MM.1S (cell line): ENCODE measurements around the gene DCP1A.
A peak's percentile ranks its signal among the peaks of the same experiment; 100 is the strongest.
"Not testable (repeated sequence)": the region's sequence is repeated elsewhere in the genome, so short reads cannot be mapped to it uniquely, and the experiment has no call there.

Experiments used
- DNase-seq: peaks from one replicate; pipeline ENCODE4 v3.0.0-alpha.2; 2015
- H2AFZ ChIP-seq: fragments of 300-600 bp; sonication (generic); 2 replicates; pipeline ENCODE4 v1.6.0; 2016; ENCODE audit warnings: antibody characterized with exemption, low read length
- H3F3A ChIP-seq: fragments of 300-600 bp; sonication (generic); 2 replicates; pipeline ENCODE4 v1.6.1; 2016; ENCODE audit warnings: mild to moderate bottlenecking, antibody characterized with exemption, low read length, moderate library complexity, mixed read lengths; ENCODE audit not compliant: insufficient read depth
- H3K27ac ChIP-seq: fragments of 300-600 bp; sonication (generic); 2 replicates; pipeline ENCODE4 v1.5.1; 2016; ENCODE audit warnings: mild to moderate bottlenecking, low read length
- H3K27me3 ChIP-seq: fragments of 300-600 bp; sonication (generic); replicated peaks from 2 replicates; pipeline ENCODE4 v1.6.0; 2016; ENCODE audit warnings: low read length; ENCODE audit not compliant: insufficient read depth
- H3K36me3 ChIP-seq: fragments of 300-600 bp; sonication (generic); replicated peaks from 2 replicates; pipeline ENCODE4 v1.6.1; 2016; ENCODE audit warnings: mild to moderate bottlenecking, low read length, mixed read lengths; ENCODE audit not compliant: insufficient read depth
- H3K4me1 ChIP-seq: fragments of 300-600 bp; sonication (generic); 2 replicates; pipeline ENCODE4 v1.6.1; 2016; ENCODE audit warnings: low read length, mixed read lengths
- H3K4me2 ChIP-seq: fragments of 300-600 bp; sonication (generic); 2 replicates; pipeline ENCODE4 v1.6.0; 2016; ENCODE audit warnings: low read depth, low read length
- H3K4me3 ChIP-seq: fragments of 300-600 bp; sonication (generic); 2 replicates; pipeline ENCODE4 v1.5.1; 2016; ENCODE audit warnings: low read length, mixed read lengths
- H3K79me2 ChIP-seq: fragments of 300-600 bp; sonication (generic); 2 replicates; pipeline ENCODE4 v1.6.1; 2016; ENCODE audit warnings: mixed run types, low read length, mixed read lengths
- H3K9ac ChIP-seq: fragments of 300-600 bp; sonication (generic); 2 replicates; pipeline ENCODE4 v1.6.1; 2016; ENCODE audit warnings: low read length, mixed read lengths
- H3K9me2 ChIP-seq: fragments of 300-600 bp; sonication (generic); replicated peaks from 2 replicates; pipeline ENCODE4 v1.6.1; 2016; ENCODE audit warnings: mild to moderate bottlenecking, low read length, mixed read lengths; ENCODE audit not compliant: insufficient read depth
- H3K9me3 ChIP-seq: fragments of 300-600 bp; sonication (generic); replicated peaks from 2 replicates; pipeline ENCODE4 v1.6.1; 2016; ENCODE audit warnings: mild to moderate bottlenecking, low read length, mixed read lengths; ENCODE audit not compliant: insufficient read depth
- H4K20me1 ChIP-seq: fragments of 300-600 bp; sonication (generic); 2 replicates; pipeline ENCODE4 v1.6.1; 2016; ENCODE audit warnings: mild to moderate bottlenecking, low read length, moderate library complexity, mixed read lengths; ENCODE audit not compliant: insufficient read depth
- CTCF ChIP-seq: fragments of 300-600 bp; sonication (generic); IDR thresholded peaks from 2 replicates; pipeline ENCODE4 v1.5.1; 2016; ENCODE audit warnings: antibody characterized with exemption, low read length, mixed read lengths
- EZH2 ChIP-seq: fragments of 300-600 bp; sonication (generic); optimal IDR thresholded peaks from 2 replicates; pipeline ENCODE3; 2017; ENCODE audit warnings: low read depth, mild to moderate bottlenecking, antibody characterized with exemption, low read length, mixed read lengths
- EZH2phosphoT487 ChIP-seq: fragments of 300-600 bp; sonication (generic); IDR thresholded peaks from 2 replicates; pipeline ENCODE4 v1.6.1; 2018; ENCODE audit warnings: antibody characterized with exemption, low read length

Gene DCP1A

GRCh38 chr3:53375019-53375418 is 27.7 kb upstream of the DCP1A start:
- Histone ChIP-seq H3K4me3 (no peak overlapping the region), H3K9me2 (no peaks in the 10 kb centered on the region), H3F3A (no peaks in the 10 kb centered on the region), H3K79me2 (no peaks in the 10 kb centered on the region), H3K4me2 (no peak overlapping the region), H3K9me3 (no peaks in the 10 kb centered on the region), H3K4me1 (no peaks in the 10 kb centered on the region), H2AFZ (no peak overlapping the region), H3K36me3 (no peaks in the 10 kb centered on the region), H3K27me3 (no peaks in the 10 kb centered on the region), H4K20me1 (no peaks in the 10 kb centered on the region), H3K9ac (no peak overlapping the region), H3K27ac (no peak overlapping the region)
- no peak for TF ChIP-seq EZH2phosphoT487
- peak; percentile 84 for TF ChIP-seq CTCF
- DNase-seq = peak; percentile 49

- H3K36me3 ChIP-seq, H3K4me3 ChIP-seq, H3K9ac ChIP-seq, H3K4me2 ChIP-seq, H3K4me1 ChIP-seq, H3K27ac ChIP-seq, H2AFZ ChIP-seq, H3F3A ChIP-seq, H3K9me2 ChIP-seq, H3K27me3 ChIP-seq, H4K20me1 ChIP-seq, H3K79me2 ChIP-seq, H3K9me3 ChIP-seq, DNase-seq: not testable (repeated sequence)
Observed at GRCh38 chr3:53370719-53371118, 23.4 kb upstream of the DCP1A start.

- TF ChIP-seq EZH2phosphoT487 = no peak
- no peak for TF ChIP-seq CTCF
- TF ChIP-seq EZH2 = no peak
- Histone ChIP-seq H3K9me3 (no peaks in the 10 kb centered on the region), H4K20me1 (no peaks in the 10 kb centered on the region), H3K4me3 (no peak overlapping the region), H3K4me2 (no peak overlapping the region), H3K9ac (no peak overlapping the region), H3K4me1 (no peaks in the 10 kb centered on the region), H3K27me3 (no peaks in the 10 kb centered on the region), H3K27ac (no peak overlapping the region), H3K9me2 (no peaks in the 10 kb centered on the region), H3F3A (no peaks in the 10 kb centered on the region), H3K36me3 (no peaks in the 10 kb centered on the region), H2AFZ (no peak overlapping the region), H3K79me2 (no peaks in the 10 kb centered on the region)
- DNase-seq = no peak
Observed at GRCh38 chr3:53361852-53362251, 14.5 kb upstream of the DCP1A start.

GRCh38 chr3:53357458-53357857 is 10.1 kb upstream of the DCP1A start:
- Histone ChIP-seq H3K9me3 (no peaks in the 10 kb centered on the region), H3K27ac (no peak overlapping the region), H3K9ac (no peak overlapping the region), H3K79me2 (no peaks in the 10 kb centered on the region), H3K4me2 (no peak overlapping the region), H2AFZ (no peak overlapping the region), H3K9me2 (no peaks in the 10 kb centered on the region), H3K4me1 (no peaks in the 10 kb centered on the region), H3K27me3 (no peaks in the 10 kb centered on the region), H3K4me3 (no peak overlapping the region), H3K36me3 (no peaks in the 10 kb centered on the region), H4K20me1 (no peaks in the 10 kb centered on the region), H3F3A (no peaks in the 10 kb centered on the region)
- DNase-seq = no peak
- TF ChIP-seq CTCF (no peak), EZH2 (no peak), EZH2phosphoT487 (no peak)
